Medulla oblongata (tissue), 1 donor: Measurements from ENCODE around the gene HOOK2.
"Not testable (repeated sequence)": the region's sequence is repeated elsewhere in the genome, so short reads cannot be mapped to it uniquely, and the experiment has no call there.

Source experiments
- DNase-seq: peaks from one replicate; pipeline ENCODE4 v3.0.0-alpha.2; 2015; ENCODE audit errors: extremely low spot score

Gene HOOK2

GRCh38 chr19:12774588-12775555, at the start of gene HOOK2:
HOOK2 (minus strand) TSS chr19:12775552; CDS start chr19:12775449, 103 bp downstream.
- DNase-seq = no peak

- DNase-seq = no peak
Measured at GRCh38 chr19:12821761-12822160, 46.4 kb upstream of the HOOK2 start.

DNA sequence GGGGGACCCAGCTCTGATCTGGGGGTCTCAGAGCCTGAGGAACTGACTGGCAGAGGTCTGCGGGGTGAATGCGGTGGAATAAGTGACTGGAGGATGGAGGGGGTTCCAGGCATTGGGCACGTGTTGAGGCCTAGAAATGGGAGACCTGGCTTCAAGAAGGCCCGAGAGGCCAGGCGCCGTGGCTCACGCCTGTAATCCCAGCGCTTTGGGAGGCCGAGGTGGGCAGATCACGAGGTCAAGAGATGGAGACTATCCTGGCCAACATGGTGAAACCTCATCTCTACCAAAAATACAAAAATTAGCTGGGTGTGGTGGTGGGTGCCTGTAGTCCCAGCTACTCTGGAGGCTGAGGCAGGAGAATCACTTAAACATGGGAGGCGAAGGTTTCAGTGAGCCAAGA, 42.5 kb upstream of the HOOK2 start:
- DNase-seq = not testable (repeated sequence)

GRCh38 chr19:12817188-12817587, 41.8 kb upstream of the HOOK2 start:
- not testable (repeated sequence) for DNase-seq

- DNase-seq = no peak
Measured at GRCh38 chr19:12815088-12815487, 39.7 kb upstream of the HOOK2 start.

DNA sequence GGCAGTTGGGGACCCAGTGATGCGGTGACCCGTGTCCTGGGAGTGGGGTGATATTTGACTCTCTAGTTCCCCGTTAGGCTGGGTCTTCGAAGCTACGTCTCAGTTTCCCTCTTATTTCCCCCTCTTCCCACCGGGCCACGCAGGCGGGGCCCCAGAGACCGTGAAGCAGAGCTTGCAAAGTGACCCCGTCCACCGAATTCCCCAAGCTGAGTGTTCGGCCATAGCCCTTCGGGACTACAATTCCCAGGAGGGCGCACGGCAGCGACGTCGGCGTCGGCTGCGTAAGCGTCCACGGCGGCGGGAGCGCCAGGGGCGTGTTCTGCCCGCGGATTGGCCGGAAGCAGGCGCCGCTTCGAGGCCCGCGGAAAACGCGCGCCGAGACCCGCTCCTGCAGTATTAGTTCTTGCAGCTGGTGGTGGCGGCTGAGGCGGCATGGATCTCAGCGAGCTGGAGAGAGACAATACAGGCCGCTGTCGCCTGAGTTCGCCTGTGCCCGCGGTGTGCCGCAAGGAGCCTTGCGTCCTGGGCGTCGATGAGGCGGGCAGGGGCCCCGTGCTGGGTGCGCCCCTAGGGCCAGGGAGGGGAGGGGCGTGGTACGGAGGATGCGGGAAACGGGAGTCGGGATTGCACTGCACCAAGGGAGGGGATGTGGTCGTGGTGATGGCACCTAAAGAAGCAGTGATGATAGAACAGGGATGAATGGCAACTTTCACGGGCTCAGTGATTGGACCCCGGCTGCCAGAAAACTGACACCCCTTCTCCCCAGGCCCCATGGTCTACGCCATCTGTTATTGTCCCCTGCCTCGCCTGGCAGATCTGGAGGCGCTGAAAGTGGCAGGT, 31.1 kb upstream of the HOOK2 start, which contains the start of gene RNASEH2A:
Gene RNASEH2A (plus strand): TSS at position 343 of the 840 bp plus-strand sequence. CDS start 90 bp downstream, at position 433.
- DNase-seq = peak; percentile 90

GRCh38 chr19:12804051-12804450, 28.7 kb upstream of the HOOK2 start:
- DNase-seq = no peak

- DNase-seq = no peak
Measured at GRCh38 chr19:12802267-12803106, 27.1 kb upstream of the HOOK2 start.

DNA sequence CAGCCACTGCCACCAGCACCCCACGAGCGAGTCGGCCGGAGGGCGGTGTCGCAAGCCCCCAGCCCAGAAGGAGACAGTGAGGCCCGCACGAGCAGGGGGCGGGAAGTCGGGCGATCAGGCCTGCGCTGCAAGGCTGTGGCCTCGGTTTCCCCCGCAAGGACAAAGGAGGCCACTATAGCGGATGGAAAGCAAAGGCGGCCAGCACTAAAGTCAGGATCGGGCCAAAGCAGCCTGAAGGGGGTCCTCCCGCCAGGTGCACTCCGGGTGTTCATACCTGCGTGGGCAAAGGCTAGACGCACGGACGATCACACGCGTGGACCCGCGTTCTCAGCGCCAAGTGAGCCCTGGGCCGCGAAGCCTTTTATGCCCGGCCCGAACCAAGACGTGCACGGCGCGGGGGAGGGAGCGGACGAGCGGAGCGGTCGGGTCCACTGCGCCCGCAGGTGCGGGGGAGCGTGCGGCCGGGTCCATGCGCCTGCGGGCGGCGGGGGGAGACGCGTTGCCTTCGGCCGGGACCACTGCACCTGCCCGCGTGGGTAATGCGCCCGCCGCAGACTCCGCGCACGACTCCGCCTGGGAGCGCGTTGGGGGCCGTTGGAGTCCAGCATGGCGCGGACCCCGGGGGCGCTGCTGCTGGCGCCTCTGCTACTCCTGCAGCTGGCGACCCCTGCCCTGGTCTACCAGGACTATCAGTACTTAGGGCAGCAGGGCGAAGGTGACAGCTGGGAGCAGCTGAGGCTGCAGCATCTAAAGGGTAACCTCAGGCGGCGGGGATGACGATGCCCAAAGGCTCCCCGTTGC, 26.3 kb upstream of the HOOK2 start, which contains the start of the genes PRDX2 and THSD8:
Gene PRDX2 (minus strand): TSS at position 335 of the 801 bp plus-strand sequence. CDS start 539 bp downstream, outside the sequence.
Gene THSD8 (plus strand): TSS at position 604 of the 801 bp plus-strand sequence. CDS start 3 bp downstream, at position 607.
- peak; percentile 78 for DNase-seq

DNA sequence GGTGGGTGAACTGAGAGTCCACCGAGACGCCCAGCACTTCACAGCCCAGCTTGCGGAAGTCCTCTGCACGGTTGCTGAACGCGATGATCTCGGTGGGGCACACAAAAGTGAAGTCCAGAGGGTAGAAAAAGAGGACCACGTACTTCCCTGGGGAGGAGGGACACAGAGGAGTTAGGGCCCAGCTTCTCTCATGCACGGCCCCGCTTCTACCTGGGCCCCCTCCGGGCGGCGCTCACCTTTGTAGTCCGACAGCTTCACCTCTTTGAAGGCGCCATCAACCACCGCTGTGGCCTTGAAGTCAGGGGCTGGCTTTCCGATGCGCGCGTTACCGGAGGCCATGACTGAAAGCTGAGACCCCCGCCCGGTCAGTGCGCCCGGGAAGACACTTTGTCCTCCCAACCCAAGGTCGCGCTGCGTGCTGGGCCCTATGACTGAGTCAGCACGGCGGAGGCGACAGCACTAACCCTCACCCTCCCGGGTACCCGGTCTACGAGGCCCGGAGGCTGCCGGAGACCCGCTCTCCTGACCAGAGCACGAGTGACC, 25.6 kb upstream of the HOOK2 start:
- no peak for DNase-seq

DNA sequence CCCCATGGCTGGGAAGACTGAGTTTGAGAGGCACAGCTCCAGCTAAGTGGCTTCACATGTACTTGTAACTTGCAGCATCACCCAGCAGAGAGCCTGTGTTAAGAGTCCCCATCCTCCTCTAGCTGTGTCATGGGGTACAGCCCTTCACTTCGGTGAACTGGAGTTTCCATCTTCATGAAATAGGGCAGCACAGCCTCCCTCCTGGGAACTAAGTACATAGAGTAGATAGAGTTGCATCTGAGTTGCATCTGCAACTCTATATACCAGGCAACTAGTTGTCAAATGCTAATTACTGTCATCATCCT, 25.1 kb upstream of the HOOK2 start:
- DNase-seq = no peak

GRCh38 chr19:12799742-12800465, 24.6 kb upstream of the HOOK2 start:
- no peak for DNase-seq

- DNase-seq = not testable (repeated sequence)
Measured at GRCh38 chr19:12797607-12798006, 22.3 kb upstream of the HOOK2 start.

GRCh38 chr19:12797141-12797587, 21.8 kb upstream of the HOOK2 start:
- no peak for DNase-seq

GRCh38 chr19:12796146-12797071, 21.1 kb upstream of the HOOK2 start:
- peak; percentile 92 for DNase-seq

- DNase-seq = no peak
Measured at GRCh38 chr19:12794971-12795381, 19.6 kb upstream of the HOOK2 start.

DNA sequence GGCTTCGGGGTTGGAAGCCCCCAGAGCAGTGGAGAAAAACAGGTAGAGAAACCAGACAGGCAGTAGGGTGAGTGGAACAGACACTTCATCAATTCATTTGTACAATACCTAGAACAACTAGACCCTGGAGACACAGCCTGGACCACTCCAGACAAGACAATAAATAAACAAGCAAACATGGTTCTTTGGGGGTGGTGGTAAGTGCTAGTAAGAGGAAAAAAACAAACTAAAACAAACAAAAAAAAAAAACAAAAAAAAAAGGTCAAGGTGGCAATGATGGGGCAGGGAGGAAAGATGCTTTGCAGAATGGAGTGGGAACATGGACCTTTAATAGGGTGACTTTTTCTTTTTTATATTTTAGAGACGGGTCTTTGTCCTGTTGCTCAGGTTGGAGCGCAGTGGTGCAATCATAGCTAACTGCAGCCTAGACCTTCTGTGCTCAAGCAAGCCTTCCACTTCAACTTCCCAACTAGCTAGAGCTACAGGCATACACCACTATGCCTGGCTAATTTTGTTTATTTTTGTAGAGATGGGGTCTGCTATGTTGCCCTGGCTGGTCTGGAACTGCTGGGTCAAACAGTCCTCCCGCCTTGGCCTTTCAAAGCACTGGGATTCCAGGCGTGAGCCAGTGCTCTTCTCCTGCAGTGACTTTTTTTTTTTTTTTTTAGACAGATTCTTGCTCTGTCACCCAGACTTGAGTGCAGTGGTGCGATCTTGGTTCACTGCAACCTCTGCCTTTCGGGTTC, 19.0 kb upstream of the HOOK2 start:
- DNase-seq = no peak
